HG03097 (cell line): ENCODE results near the gene FRMPD4.
"Not testable (repeated sequence)": the region's sequence is repeated elsewhere in the genome, so short reads cannot be mapped to it uniquely, and the experiment has no call there.

ENCODE experiments used
- ATAC-seq: cut with Tn5 transposase; IDR thresholded peaks from one replicate; pipeline ENCODE4 v1.9.1; 2021; ENCODE audit not compliant: unreplicated experiment, low FRiP score

FRMPD4 gene

DNA sequence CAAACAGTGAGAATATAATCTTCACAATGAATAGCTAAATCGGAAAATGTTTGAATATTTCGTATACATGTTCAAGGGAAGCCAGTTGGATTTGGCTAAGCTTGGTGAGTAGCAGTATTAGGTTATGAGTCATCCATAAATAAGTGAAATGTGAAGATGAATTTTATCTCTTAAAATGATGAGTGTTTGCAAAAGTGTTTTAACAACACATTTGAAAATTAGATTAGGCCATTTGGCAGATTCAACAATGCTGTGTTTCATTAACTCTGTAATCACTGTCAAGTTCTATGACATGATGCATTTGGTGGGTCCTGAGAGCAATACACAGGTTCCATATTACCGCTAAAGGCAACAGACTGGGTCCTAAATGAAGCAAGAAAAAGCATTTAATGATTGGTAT is 351.1 kb downstream of the FRMPD4 start:
- ATAC-seq: no peak

DNA sequence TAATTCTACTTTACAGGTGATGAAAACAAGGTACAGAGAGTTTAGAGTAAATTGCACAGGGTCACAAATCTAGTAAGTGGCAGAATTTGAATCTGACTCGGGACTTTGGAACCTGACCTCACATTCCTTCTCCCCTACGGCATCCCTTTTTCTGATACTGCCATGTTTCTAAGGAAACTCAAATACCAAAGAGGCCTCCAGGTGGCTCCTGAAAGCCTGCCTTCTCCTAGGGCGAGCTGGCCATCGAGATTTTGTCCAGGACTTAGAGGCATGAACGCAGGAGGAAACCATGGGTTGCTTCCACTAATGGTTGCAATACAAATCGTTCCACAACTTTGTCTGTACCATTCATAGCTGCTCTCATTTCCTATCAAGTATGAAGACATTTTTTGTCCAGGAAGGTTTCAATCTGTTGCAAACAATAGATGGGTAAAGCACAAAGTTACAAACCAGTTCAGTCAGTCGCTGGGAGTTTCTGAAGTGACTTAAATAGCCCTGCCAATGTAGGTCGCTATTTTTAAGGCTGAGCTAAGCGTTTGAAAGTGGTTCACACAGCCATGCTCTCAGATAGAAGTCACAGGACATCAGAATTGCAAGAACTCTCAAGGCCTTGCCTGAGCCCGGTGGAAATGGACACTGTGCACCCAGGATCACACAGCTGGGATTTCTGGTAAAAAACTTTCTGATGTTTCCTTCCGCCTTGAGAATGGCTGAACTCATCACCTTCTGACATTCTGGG is 356.3 kb downstream of the FRMPD4 start:
- no peak for ATAC-seq

DNA sequence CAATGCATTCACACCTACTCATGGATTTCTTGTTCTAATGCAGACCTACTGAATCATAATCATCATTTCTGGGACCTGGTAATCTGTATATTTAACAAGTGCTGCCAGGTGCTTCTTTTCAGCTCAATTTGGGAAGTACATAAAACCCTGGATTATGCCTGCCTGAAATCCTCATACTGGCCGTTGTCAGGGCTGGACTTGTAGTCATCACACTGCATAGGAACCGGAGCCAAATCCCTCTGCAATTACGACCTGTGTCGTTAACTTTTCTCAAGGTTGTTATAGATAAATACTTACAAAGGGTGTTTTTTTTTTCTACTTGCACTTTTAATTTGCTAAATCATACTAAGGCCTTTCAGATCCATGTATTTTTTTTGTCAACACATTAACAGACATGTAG is 358.1 kb downstream of the FRMPD4 start:
- ATAC-seq: no peak

DNA sequence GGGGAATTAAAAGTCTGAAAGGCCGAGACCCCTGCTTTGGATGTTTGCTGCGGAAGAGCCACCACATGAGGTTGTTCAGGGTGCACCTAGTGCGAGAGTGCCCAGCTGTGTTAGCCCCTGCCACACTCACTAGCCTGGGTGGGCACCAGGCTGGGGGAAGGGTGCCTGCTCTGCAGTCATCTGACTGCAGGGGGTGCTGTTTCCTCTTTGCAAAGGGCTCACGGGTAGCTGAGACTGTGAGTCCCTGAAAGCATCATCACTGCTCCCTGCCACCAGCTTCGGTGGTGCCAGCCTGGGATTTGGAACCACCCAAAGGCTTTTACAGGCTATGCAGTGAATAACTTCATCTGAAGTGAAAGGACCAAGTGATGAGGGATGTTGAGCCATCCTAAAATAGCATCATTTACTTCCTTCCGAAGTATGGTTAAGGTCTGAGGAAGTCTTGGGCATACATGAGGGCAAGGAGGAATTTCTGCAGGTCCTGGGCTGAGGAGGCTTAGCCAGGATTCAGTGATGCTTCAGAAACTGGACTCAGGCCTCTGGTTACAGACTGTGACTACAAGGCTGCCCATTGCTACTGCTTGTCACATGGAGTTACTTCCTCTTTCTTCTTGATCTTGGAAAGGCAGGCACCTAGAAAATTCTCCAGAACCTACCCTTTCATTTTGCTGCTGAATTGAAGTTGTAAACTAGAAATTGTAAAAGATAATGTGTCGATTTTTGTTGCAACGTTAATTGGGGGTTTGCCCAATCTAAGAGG is 359.7 kb downstream of the FRMPD4 start:
- ATAC-seq: peak; percentile 61

DNA sequence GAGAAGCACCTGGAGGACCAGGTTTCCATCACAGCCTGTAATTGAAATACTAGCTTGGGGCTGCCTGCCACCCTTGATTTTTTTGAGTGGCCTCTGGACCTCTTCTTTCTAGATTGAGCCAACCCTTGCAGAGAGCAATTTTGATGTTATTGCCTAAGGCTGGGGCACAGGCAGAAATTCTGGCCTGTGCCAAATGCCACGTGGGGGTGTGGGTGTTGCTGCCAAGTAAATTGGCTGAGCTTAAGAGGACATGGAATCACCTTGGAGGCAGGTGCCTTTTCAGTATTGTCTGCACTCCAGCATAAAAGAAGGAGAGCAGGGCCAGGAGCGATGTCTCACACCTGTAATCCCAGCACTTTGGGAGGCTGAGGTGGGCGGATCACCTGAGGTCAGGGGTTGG is 366.9 kb downstream of the FRMPD4 start:
- ATAC-seq: no peak

DNA sequence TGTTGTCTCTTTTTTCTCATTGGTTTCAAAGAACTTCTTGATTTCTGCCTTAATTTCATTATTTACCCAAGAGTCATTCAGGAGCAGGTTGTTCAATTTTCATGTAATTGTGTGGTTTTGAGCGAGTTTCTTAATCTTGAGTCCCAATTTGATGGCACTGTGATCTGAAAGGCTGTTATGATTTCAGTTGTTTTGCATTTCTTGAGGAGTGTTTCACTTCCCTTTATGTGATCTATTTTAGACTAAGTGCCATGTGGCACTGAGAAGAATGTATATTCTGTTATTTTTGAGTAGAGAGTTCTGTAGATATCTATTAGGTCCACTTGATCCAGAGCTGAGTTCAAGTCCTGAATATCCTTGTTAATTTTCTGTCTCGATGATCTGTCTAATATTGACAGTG is 377.1 kb downstream of the FRMPD4 start:
- ATAC-seq: not testable (repeated sequence)

DNA sequence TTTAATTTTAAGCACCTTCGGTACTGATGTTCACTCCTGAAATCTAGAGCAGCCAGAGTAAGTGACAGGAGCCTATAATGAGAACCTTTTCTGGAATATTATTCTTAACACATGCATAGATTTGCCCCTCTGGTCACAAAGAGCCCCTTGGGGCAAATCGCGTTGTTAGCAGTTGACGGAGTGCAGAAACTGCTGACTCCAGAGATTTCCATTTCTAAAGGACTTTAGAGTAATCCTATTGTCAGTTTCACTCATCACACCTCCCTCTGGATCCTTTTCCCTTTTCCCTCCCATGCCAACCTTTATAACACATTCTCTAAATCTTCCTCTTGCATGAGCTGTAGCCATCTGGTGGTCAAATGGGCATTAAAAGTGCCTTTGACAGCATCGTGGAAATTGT is 388.0 kb downstream of the FRMPD4 start:
- ATAC-seq: no peak

DNA sequence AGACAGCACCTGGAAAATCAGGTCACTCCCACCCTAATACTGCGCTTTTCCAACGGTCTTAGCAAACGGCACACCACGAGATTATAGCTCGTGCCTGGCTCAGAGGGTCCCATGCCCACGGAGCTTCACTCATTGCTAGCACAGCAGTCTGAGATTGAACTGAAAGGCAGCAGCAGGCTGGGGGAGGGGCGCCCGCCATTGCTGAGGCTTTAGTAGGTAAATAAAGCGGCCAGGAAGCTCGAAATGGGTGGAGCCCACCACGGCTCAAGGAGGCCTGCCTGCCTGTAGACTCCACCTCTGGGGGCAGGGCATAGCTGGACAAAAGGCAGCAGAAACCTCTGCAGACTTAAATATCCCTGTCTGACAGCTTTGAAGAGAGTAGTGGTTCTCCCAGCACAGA is 399.8 kb downstream of the FRMPD4 start:
- not testable (repeated sequence) for ATAC-seq

DNA sequence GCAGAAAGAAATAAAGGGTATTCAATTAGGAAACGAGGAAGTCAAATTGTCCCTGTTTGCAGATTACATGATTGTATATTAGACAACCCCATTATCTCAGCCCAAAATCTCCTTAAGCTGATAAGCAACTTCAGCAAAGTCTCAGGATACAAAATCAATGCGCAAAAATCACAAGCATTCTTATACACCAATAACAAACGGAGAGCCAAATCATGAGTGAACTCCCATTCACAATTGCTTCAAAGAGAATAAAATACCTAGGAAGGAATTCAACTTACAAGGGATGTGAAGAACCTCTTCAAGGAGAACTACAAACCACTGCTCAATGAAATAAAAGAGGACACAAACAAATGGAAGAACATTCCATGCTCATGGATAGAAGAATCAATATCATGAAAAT is 404.0 kb downstream of the FRMPD4 start:
- not testable (repeated sequence) for ATAC-seq

DNA sequence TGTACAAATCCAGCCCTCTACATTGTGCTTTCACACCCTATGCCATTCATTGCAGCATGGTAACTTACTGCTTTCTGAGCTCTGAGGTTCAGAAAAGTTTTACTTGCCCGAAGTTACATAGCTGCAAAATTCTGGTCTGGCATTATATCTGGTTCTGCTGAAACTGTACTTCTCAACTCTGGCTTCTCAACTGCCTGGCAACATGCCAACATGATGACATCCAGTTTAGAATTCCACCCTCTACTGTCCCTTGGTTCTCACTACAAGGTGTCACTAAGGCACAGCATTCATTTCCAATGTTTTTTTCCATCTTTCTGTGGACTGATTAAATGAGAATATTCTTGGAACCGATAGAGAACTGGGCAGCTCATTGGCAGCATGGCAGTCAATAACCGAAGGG is 410.1 kb downstream of the FRMPD4 start:
- no peak for ATAC-seq

DNA sequence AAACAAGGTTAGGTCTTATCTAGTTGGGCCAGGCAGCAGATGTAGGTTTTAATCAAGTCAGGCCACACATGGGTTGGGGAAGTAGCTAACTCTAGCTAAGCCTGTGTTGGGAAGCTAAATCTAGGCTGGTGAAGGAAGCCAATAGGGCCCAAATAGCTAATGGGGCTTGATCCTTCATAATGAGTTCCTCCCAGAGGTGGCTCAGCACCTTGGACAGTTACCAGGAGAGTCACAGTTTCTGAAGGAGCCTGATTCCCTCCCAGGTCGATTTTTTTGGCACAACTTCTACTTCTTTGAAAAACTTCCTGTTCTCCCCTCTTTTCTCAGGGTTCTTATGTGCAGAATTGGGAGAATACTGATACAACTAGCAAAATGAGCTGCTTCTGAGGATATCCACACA is 410.5 kb downstream of the FRMPD4 start:
- no peak for ATAC-seq

DNA sequence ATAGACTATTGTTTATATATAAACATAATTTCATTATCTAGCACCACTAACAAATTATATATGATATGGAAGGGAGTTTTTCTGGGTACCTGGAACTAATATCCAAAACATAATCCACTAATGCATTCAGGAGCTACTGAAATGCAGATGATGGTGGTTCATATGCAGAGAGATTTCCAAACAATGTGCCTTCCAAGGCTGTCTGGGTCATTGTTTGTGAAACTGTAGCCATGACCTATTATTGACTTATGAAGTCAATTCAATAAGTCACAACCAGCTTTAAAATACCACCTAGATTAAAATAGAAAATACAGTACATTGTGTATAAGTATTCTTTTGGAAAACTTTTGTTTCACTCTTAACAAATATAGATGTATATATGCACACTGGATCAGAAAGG is 415.9 kb downstream of the FRMPD4 start:
- ATAC-seq: no peak

DNA sequence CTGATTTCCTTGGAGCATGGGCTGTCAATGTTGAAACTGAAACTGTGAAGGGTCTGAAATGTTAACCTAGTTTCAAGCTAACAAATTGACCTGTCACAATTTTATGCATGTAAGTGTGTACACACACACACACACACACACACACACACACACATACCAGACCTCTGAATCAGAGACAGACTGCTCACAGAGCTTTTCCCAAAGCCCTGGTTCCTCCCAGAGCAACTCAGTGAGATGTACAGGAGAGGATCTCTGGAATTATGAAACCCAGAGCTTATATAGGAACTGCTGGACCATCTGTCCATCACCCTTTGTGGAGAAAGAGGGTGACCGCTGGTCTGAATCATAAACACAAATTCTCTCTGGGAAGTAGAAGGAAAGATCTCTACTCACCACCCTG is 424.8 kb downstream of the FRMPD4 start:
- no peak for ATAC-seq

DNA sequence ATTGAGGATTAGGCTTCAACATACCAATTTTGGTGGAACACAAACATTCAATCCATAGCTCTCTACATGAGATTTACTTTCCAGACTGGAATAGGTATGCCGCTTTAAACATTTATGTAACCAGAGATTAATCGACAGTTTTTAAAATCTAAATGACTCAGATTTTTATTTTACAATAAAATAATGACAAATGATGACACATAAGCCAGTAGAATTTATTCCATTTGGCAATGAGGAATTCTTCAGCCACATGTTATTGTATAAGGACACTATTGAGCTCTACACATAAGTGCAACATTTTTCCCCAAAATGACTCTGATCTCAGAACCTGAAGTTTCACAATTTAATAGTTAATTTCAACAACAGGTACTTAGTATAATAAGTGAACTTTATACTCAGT is 425.9 kb downstream of the FRMPD4 start:
- ATAC-seq: no peak

DNA sequence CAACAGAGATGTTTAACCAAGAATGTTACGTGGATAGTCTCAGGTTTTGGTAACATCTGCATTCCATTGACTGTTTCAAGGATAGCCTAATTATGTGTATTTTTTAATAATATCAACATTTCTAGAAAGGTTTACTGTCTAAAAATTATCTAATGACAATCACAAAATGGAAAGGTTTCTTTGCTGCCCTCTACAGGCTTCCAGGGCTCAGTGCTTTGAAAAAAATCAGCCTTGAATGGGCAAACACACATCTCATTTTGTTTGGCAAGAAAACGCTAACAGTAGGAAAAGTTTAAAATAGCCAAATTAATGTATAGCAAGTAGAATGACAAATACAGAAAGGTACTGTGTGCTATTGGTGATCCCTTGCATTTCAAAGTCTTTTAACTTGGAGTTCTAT is 429.6 kb downstream of the FRMPD4 start:
- ATAC-seq: no peak

DNA sequence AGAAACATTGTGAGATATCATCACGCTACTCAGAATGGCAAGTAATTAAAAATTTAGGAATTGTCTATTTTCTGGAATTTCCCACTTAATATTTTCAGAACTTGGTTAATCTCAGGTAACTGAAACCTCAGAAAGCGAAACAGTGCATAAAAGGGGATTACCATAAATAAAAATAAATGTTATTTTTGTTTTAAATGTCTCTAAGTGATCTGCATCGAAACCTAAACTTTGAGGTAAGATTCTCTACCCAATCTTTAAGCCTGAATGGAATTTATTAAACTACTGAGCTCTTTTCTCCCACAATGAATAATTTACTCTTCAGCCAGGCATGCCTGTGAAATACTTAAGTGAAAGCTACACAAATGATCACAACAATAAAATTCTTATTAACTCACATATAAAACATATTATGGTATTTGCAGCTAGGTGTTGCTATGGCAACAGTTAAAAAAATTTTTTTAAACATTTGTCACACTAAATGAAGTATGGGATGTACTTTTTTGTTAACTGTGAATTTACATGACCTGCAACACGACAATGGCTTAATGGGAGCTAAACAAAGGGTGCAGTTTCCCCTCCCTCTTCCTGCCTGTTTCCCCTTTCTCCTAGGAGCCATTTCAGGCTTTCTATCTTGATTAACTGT is 432.7 kb downstream of the FRMPD4 start:
- ATAC-seq: no peak

DNA sequence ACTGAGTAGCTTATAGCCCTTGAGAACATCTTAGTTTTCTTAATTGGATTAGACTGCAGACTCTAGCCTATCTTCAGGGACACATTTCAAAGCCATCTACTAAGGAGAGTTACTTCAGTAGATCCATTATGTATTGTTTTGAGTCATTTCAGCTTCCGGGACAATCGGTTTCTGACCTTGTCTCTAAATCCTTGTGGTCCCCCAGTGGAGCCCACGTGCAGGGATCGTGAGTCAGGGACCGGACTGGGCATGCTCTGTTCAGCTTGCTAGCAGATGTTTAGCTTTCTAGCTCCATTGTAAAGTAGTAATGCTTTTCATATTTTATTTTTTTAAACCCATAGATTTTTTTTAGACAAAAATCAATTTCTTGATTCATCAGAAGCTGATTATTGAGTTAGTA is 441.0 kb downstream of the FRMPD4 start:
- ATAC-seq: no peak

DNA sequence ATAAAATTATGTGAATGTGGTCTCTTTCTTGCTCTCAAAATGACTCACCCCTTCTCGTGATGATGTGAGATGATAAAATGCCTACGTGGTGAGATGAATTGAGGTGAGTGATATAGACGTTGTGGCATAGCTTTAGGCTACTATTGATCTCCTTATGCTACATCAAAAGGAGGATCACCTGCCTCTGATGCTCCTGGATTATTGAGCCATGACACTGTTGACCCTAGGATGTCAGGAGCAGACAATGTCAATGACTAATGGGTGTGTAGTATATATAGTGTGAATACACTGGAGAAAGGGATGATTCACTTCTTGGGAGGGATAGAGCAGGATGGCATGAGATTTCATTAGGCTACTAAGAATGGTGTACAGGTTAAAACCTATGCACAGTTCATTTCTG is 442.3 kb downstream of the FRMPD4 start:
- ATAC-seq: no peak

DNA sequence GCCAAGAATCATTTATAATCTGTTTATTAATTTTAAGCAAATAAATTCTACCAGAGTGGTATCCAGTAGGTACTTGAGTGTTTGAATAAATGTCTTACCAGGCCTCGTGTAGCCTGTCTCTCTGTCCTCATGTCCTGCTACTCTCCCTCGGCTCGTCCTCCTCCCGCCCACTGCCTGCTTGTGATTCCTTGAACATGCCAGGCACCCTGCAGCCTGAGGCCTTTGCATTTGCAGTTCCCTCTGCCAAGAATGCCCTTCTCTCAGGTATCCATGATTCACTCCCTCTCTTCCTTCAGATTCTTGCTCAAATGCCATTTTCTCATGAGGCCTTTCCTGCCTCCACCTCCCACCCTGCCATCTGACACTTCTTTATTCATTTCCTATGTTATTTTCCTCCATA is 443.3 kb downstream of the FRMPD4 start:
- no peak for ATAC-seq

DNA sequence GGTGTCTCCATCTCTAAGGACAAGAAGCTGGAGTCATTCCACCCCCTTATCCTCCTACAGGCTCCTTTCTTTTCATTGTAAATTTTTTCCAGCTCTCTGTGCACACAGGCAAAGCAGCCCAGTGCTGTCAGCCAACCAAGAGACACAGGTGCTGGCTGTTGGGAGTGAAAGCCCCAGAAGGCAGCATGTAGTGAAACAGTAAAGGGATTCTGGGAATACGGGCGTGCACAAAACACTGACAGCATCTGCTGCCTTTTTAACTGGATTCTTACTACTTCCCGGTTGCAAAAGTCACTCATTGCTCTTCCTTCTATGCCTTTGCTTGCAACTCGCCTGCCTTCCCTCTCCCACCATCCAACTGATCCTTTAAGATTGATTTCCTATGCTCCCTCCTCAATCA is 444.4 kb downstream of the FRMPD4 start:
- no peak for ATAC-seq

DNA sequence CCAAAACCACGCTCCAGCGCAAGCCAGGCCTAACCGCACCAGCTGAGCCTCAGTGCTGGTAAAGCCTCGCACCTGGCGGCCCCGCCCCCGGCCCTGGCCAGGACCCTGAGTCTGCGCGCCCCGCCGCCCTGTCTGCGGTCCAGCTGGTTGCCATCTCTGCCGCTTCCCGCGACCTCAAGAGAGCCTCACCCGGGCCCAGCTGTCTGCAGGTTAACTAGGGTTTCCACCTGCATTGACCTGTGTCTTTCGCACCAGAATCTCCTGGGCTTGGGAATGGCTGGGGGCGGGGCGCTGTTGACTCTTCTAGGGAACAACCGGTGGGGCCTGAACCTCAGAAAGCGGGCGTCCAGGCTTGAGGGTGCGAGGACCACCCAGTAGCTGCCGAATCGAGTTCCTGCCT is 445.3 kb downstream of the FRMPD4 start:
- no peak for ATAC-seq

DNA sequence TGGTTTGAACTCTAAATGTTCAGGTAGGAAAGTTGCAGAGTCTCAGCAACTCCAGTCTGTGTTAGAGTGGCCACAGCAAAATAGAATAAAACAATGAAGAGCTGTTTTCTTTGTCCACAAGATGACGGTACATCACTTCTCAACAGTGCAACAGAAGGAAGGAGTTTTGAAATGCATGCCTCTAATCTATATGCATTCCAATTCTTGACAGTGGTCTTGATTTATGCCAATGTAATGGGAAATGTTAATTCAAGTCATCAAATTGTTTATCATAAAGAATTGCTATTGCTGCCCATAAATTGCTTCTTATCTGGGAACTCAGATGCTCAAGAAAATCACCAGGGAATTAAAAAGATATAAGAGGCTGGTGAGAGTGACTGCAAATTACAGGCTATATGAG is 457.4 kb downstream of the FRMPD4 start:
- ATAC-seq: no peak
